GM12892 (cell line): Measurements from ENCODE around the gene AP3B1.
A peak's percentile ranks its signal among the peaks of the same experiment; 100 is the strongest.

Experiments
- DNase-seq: peaks from one replicate; pipeline ENCODE4 v3.0.0; 2011; ENCODE audit not compliant: insufficient read length
- FAIRE-seq: peaks from 2 replicates; lab custom pipeline; 2011; peaks lifted over from hg19 to GRCh38; lab: Jason Lieb, UNC
- POLR2A ChIP-seq: IDR thresholded peaks from 2 replicates; pipeline ENCODE4 v1.6.1; 2011; ENCODE audit warnings: low read depth, low read length, control low read depth
- POLR2AphosphoS5 ChIP-seq: IDR thresholded peaks from 2 replicates; pipeline ENCODE4 v1.6.1; 2011; ENCODE audit warnings: low read depth, low read length, control low read depth
- TAF1 ChIP-seq: IDR thresholded peaks from 2 replicates; pipeline ENCODE4 v1.6.1; 2011; ENCODE audit warnings: low read depth, mild to moderate bottlenecking, control low read depth, low read length, borderline replicate concordance

The AP3B1 gene

DNA sequence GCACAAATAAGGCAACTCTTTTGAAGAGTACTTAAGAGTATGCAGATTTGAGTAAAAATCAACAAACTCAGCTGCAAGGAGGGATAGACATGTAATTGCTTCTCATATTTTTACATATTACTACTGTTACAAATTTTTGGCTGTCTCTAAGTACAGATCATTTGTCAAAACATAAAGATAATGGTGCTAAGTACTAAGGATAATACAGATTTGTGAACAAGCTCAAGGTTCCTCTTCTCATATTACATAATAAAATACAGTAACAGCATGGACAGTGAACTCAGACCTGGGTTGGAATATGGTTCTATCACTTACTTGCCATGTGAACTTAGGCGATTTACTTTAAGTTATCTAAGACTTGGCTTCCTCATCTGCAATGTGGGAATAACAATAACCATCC, 168.0 kb downstream of the AP3B1 start:
- DNase-seq (no peak), FAIRE-seq (no peak)
- TF ChIP-seq POLR2AphosphoS5 (no peak), TAF1 (no peak), POLR2A (no peak)

DNA sequence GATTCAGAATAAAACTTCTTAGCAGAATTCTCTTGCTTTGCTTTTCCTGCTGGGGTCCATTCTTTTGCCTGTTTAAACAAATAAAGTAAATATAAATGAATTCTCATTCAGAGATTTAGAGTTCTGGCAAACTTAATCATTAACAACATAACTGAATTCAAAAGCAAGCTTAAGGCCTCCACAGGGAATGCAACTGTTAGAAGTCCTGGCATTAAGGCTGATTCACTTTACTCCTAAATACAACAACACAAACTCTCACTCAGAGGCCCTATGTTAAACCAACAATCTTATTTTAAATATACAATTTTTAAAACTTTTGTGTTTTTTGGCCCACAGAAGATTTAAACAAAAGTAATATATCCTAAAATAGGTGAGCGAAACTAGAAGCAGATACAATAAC, 178.3 kb downstream of the AP3B1 start:
- DNase-seq, result no peak
- no peak for FAIRE-seq
- TF ChIP-seq POLR2A, result no peak
- no peak for TF ChIP-seq TAF1
- TF ChIP-seq POLR2AphosphoS5, result no peak

DNA sequence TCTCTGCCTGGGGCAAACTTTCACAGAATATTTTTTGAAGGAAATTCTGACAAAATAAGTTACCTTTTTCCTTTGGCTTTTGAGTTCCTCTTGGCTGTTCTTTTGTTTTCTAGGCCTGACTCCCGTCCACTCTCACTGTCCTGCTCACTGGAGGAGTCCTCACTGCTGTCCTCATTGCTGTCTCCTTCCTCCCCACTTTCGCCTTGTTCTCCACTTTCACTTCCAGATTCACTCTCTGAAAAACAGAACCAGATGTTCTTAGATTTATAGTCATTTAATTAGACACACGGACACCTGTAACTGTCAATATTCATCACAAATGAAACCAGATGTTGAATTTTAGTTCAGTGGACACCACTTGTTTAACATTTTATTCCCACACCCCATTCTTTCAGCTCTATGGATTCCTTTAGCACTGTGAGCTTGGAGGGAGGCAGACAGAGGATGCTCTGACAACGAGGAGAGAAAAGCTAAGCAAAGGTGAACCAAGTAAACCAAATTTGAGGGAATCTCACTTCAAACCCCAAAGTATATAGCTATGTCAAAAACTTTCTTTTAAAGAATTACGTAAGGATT, 180.7 kb downstream of the AP3B1 start:
- DNase-seq (no peak), FAIRE-seq (peak; percentile 58)
- TF ChIP-seq POLR2A (no peak), TAF1 (no peak), POLR2AphosphoS5 (no peak)

DNA sequence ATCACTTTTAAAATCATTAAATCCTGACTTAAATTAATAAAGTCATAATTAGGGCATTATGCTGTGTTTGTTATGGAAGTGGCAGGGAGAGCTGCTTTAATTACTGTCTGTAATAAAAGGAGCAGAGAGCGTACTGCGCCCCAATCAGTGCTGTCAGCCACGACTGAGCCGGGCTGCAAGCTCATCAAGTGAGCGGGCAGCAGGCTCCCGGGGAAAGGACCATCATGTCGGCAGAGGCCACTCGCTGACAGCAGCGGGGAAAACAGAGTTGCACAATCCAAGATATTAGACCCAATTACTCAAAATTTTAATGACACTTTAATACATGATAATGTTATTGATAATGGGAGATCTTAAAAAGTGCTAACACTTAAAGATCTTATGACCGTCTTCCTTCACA, 181.6 kb downstream of the AP3B1 start:
- FAIRE-seq, result no peak
- no peak for DNase-seq
- TF ChIP-seq POLR2AphosphoS5, result no peak
- no peak for TF ChIP-seq TAF1
- TF ChIP-seq POLR2A, result no peak

DNA sequence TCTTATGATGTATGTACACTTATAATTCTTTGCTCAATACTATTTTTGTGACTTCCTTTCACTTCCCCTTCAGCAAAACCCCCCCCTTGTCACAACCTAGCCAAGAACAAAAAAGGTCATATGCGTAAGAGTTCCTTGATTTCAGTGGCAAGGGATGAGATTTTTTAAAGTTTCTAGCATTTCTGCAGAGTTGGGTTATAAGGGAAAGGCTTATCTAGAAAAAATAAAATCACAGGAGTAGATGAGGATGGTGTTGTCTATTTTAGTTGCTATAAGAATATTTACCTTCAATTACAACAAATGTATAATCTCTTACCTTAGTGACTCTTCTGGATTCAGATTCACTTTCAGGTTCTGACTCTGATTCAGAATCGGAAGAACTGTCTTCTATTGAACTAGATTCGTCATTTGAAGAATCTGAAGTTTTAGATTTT, 184.6 kb downstream of the AP3B1 start:
- FAIRE-seq, result peak; percentile 44
- DNase-seq, result no peak
- TF ChIP-seq POLR2AphosphoS5 (no peak), TAF1 (no peak), POLR2A (no peak)

DNA sequence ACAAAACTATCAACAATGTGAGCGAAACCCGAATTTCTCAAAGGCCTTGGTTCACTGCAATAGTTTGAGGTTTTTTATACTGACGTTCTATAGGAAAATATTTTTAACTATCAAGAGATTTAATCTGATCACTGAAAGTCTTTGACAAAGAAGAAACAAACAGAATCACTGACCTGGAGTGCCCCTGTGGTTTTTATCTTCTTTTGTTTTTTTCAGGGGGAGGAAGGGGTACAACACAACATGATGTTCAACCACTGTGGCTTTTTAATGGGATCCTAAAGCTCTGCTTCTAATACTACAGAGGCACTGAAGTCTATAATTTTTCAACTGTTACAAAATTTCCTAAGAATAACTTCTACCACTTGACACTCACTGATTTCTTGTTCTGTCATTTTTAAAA, 185.9 kb downstream of the AP3B1 start:
- DNase-seq, result no peak
- no peak for FAIRE-seq
- no peak for TF ChIP-seq POLR2A
- TF ChIP-seq POLR2AphosphoS5, result no peak
- no peak for TF ChIP-seq TAF1

DNA sequence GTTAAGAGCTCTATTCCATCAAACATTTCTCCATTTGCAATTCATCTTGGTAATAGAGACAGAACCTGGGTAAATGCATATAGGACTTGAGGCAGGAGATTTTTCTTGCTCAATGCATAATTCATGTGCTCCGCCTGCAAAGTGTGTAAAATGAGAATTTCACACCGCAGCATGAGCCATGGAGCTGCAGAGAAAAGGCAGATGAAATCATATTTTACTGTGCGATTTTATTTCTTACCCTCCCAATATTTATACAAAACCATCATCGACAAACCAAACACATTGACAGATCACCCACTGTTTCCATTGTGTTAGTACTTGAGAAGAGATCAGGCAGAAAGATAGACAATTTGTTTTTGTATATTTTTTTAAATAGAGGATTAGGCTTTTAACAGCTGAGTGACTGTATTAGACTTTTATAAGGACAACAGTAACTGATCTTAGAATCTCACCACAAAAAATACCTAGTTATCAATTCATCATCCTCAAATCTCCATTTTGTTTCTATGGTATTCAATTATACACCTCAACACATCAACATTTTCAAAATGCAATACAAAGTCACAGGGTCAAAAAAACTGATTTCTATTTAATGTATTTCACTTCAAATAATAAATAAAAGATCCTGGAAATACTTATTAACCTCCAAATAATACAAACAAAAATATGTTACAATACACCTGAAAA, 191.1 kb downstream of the AP3B1 start:
- DNase-seq (no peak), FAIRE-seq (no peak)
- no peak for TF ChIP-seq POLR2A
- TF ChIP-seq TAF1, result no peak
- no peak for TF ChIP-seq POLR2AphosphoS5

DNA sequence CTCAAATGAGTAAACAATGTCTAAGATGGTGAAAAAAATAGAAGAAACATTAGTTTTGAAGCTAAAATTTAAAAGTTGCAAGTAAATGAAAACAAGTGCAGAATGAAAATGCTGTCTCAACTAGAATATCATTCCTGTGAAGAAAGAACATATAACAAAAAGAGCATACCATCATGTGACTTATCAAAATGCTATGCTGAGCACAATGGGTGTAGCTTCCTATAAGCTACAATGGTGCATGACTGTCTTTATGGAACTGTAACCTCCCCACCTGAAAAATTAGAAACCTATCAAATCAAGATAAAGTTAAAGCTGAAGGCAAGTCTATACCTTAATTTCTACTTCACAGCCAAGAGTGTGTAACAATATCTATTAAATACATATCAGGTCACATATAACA, 192.0 kb downstream of the AP3B1 start:
- DNase-seq (no peak), FAIRE-seq (no peak)
- TF ChIP-seq TAF1, result no peak
- no peak for TF ChIP-seq POLR2A
- no peak for TF ChIP-seq POLR2AphosphoS5

DNA sequence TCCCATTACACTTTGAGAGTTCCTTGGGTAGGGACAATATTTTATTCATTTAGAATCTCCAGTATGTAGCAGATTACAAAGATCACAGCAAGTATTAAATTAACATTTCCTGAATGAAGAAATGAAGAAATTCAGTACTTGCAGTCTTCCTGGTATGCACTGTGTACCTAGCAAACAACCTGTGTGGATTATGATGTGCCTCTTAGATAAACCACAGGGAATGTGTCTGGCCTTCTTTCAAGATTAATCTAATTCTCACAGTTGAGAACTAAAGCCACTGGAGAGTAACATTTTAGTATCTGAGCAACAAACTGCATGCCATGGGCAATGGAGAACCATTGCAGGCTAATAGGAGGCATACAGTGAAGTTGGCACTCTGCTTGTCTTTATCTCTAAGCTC, 199.4 kb downstream of the AP3B1 start:
- FAIRE-seq (no peak), DNase-seq (no peak)
- TF ChIP-seq POLR2A (no peak), POLR2AphosphoS5 (no peak), TAF1 (no peak)

DNA sequence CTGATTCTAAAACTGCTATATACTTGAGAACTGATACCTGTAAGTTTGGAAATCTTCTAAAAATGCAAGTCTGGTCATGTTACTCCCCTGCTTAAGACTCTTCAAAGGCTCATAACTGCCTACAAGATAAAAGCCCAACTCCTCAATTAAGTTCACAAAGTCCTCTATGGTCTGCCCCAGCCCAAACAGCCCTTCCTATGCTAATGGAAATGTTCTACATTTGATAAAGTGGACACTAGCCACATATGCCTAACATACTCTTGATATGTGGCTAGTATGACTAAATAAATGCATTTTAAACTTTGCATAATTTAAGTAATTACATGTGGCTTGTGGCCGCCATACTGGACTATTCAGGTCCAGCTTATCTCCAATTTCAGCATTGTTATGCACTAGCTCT, 204.5 kb downstream of the AP3B1 start:
- DNase-seq (no peak), FAIRE-seq (peak; percentile 36)
- TF ChIP-seq POLR2AphosphoS5 (no peak), TAF1 (no peak), POLR2A (no peak)

DNA sequence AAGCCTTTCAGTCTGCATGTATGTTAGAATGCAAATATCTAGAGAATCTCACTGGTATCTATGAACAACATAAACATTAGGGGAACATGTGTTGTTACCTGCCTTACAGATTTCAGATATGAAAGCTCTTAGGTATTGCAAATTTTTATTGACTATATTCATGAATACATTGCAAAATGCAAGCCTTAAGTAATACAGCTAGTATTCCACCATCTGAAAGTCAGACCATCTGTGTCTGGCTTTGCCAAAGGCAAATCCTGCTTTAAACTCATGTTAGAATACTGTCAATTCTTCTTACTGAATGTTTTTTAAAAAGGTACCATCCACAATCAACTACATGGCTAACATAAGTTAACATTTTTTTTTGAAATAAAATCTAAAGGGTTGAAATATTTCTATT, 215.6 kb downstream of the AP3B1 start:
- DNase-seq (no peak), FAIRE-seq (no peak)
- TF ChIP-seq TAF1 (no peak), POLR2A (no peak), POLR2AphosphoS5 (no peak)

DNA sequence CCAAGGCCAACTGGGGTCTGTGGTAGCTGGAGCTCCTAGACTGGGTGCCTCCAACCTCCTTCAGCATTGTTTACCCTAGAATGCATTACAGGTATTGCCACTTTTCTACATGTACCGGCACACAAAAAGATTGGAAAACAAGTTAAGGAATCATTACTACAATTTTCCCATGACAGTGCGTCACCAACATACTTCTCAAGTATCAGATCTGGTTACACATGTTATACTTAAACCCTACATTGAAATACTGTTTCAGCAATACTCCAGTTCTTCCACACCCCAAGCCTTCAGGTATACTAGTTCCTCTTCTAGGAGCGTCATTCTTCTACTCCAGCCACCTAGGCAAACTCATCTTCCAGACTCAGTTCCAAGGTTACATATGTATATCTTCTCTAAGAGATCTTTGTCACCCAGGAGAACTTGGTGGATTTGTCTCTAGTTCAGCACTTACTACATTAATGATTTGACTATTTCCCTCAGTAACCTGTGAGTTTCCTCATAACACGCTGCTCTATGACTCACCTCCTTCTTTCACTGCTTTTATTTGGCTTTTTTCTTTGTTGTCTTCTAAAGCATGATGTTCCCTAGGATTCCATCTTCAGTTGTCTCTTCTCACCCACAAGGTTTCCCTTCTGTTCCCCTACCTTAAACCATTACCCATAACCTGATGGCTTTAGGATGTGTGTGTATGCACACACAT, 217.0 kb downstream of the AP3B1 start:
- TF ChIP-seq POLR2AphosphoS5 (no peak), POLR2A (no peak), TAF1 (no peak)
- no peak for FAIRE-seq

More for the DNA sequence above, 217.0 kb downstream of the AP3B1 start:
- DNase-seq, result no peak
